Esophagus muscularis mucosa (tissue), 4 donors: Measurements from ENCODE around the gene SEMA6C. TPM values are rescaled to one million over a fixed set of nuclear protein-coding genes. Genes with fewer than 3 reads are reported as not detected.

Experiments used
- DNase-seq: peaks from one replicate; pipeline ENCODE4 v3.0.0-alpha.2; 2017; ENCODE audit errors: extremely low spot score
- H3K27ac ChIP-seq, 4 donors: fragments of 200-600 bp; sonication (generic); replicated peaks in 1 of 4; 1 replicate in 3 of 4; 2 replicates in 1 of 4; pipeline ENCODE4 v1.5.1; 2016 to 2019; ENCODE audit warnings: mild to moderate bottlenecking in 1 of 4
- H3K27me3 ChIP-seq, 4 donors: fragments of 200-600 bp; sonication (generic); one replicate each; pipeline versions ENCODE4 v1.5.1 to v1.6.0; 2016 to 2019
- H3K36me3 ChIP-seq, 4 donors: fragments of 200-600 bp; sonication (generic); one replicate each; pipeline ENCODE4 v1.5.1; 2016 to 2019
- H3K4me1 ChIP-seq, 4 donors: fragments of 200-600 bp; sonication (generic); one replicate each; pipeline ENCODE4 v1.5.1; 2016 to 2019
- H3K4me3 ChIP-seq, 4 donors: fragments of 200-600 bp; sonication (generic); 1 replicate in 2 of 4; 2 replicates in 2 of 4; pipeline ENCODE4 v1.5.1; 2016 to 2019; ENCODE audit warnings: mild to moderate bottlenecking in 4 of 4, moderate library complexity in 1 of 4
- H3K9me3 ChIP-seq, 4 donors: fragments of 200-600 bp; sonication (generic); 1 replicate in 3 of 4; 2 replicates in 1 of 4; pipeline ENCODE4 v1.5.1; 2016 to 2019
- CTCF ChIP-seq, 3 experiments: fragments of 200-600 bp in 2 of 3; fragments of 450-650 bp in 1 of 3; sonication (generic) in 2 of 3; IDR thresholded peaks; one replicate each; pipeline ENCODE4 v1.5.1; 2017 to 2019; ENCODE audit warnings: antibody characterized with exemption in 3 of 3, mild to moderate bottlenecking in 2 of 3, moderate library complexity in 1 of 3
- EP300 ChIP-seq: sonication (generic); formaldehyde crosslinking; IDR thresholded peaks from one replicate; pipeline ENCODE4 v1.6.1; 2017; ENCODE audit warnings: antibody characterized with exemption
- POLR2A ChIP-seq: fragments of 450-650 bp; IDR thresholded peaks from one replicate; pipeline ENCODE4 v1.6.1; 2017; ENCODE audit warnings: antibody characterized with exemption, moderate library complexity, mild to moderate bottlenecking, low read depth
- POLR2AphosphoS5 ChIP-seq, 2 donors: sonication (generic); formaldehyde crosslinking; IDR thresholded peaks; one replicate each; pipeline ENCODE4 v1.6.1; 2017; ENCODE audit warnings: antibody characterized with exemption in 2 of 2
- WGBS: methylation state at CpG from one replicate; pipeline ENCODE4 v1.1.5; 2018; 5-methylcytosine and 5-hydroxymethylcytosine counted together
- intact Hi-C: fragments of 100-400 bp; cut with DNase I; formaldehyde crosslinking; loops from one replicate; pipeline ENCODE4 v1.15.1; 2023
- total RNA-seq, 4 donors: library from RNA; depleted of rRNA; stranded (reverse); fragments of >200 nt; gene quantifications; one replicate each; pipeline versions ENCODE4 v1.1.0 to v1.2.1, GENCODE V29; 2016

Gene SEMA6C
- total RNA-seq, 4 donors from 2014 or later, result 5.3 to 12.2 (median 7.3) TPM

GRCh38 chr1:151156515-151156819 lies 10.0 kb upstream of the SEMA6C start, which contains the start of gene TNFAIP8L2:
TSS of gene TNFAIP8L2 (plus strand) at chr1:151156649. CDS start at chr1:151158698, 2,049 bp downstream.
- WGBS, result 64% methylated on average over 4 of the region's 4 CpGs
- Histone ChIP-seq H3K9me3 (no peaks in the 10 kb centered on the region), H3K27me3 (no peaks in the 10 kb centered on the region), H3K4me1 (peaks cover 5 to 19% (median 17%) of the 10 kb centered on the region in 4 donors), H3K36me3 (peaks cover 13 to 61% (median 49%) of the 10 kb centered on the region in 4 donors), H3K4me3 (peak within 1 kb of the TSS; percentile 27 to 46 (median 32)), H3K27ac (peak within 1 kb of the TSS in 2 of 4 donors; percentile 3 to 25)
- intact Hi-C loops, result loop anchor here (2.0 to 5.0 kb wide), 2 partner anchors 58 to 129 kb away; no protein-coding TSS in a partner anchor
- no peak for DNase-seq
- TF ChIP-seq POLR2A, result no peak
- TF ChIP-seq POLR2AphosphoS5 (IDR thresholded peaks at IDR 0.05), result no peak
- TF ChIP-seq EP300, result no peak

- Histone ChIP-seq H3K9me3 (no peaks in the 10 kb centered on the region), H3K27ac (peak overlapping the region; percentile 84 to 89 (median 87)), H3K4me3 (peak overlapping the region in 2 of 4 donors; percentile 77 to 88), H3K4me1 (peaks cover 35 to 49% (median 43%) of the 10 kb centered on the region in 4 donors), H3K36me3 (peaks cover 0 to under 1% (median 0%) of the 10 kb centered on the region in 4 donors), H3K27me3 (no peaks in the 10 kb centered on the region)
- no peak for TF ChIP-seq CTCF (IDR thresholded peaks at IDR 0.05)
- TF ChIP-seq EP300, result no peak
- no peak for TF ChIP-seq POLR2AphosphoS5 (IDR thresholded peaks at IDR 0.05)
- no peak for TF ChIP-seq POLR2A
- DNase-seq, result no peak
- intact Hi-C loops, result no loop called here
- WGBS, result 90% methylated on average over 2 of the region's 2 CpGs
These were observed 1.2 kb upstream of the SEMA6C start for GRCh38 chr1:151147665-151148064.

GRCh38 chr1:151147132-151147503 lies 687 bp upstream of the SEMA6C start:
- Histone ChIP-seq H3K36me3 (peaks cover 0 to 6% (median under 1%) of the 10 kb centered on the region in 4 donors), H3K27ac (peak overlapping the region; percentile 84 to 89 (median 87)), H3K27me3 (no peaks in the 10 kb centered on the region), H3K4me3 (peak overlapping the region; percentile 67 to 88 (median 72)), H3K9me3 (no peaks in the 10 kb centered on the region), H3K4me1 (peaks cover 40 to 54% (median 48%) of the 10 kb centered on the region in 4 donors)
- WGBS, result 7% methylated on average over 7 of the region's 7 CpGs
- intact Hi-C loops, result no loop called here
- TF ChIP-seq POLR2AphosphoS5 (IDR thresholded peaks at IDR 0.05) (no peak), EP300 (no peak), CTCF (IDR thresholded peaks at IDR 0.05) (no peak), POLR2A (no peak)
- DNase-seq, result no peak

- peak overlapping the region; percentile 67 to 88 (median 72) for H3K4me3 ChIP-seq
- 2% methylated on average over 21 of the region's 26 CpGs for WGBS
- intact Hi-C loops, result no loop called here
- no peaks in the 10 kb centered on the region for H3K27me3 ChIP-seq
- DNase-seq, result no peak
- peaks cover 41 to 54% (median 49%) of the 10 kb centered on the region in 4 donors for H3K4me1 ChIP-seq
- peaks cover 0 to 7% (median 1%) of the 10 kb centered on the region in 4 donors for H3K36me3 ChIP-seq
- H3K27ac ChIP-seq, result peak overlapping the region; percentile 84 to 89 (median 87)
- TF ChIP-seq POLR2AphosphoS5 (IDR thresholded peaks at IDR 0.05), result no peak
- no peaks in the 10 kb centered on the region for H3K9me3 ChIP-seq
These were observed 389 bp downstream of the SEMA6C start for GRCh38 chr1:151146072-151146411.

- peak overlapping the region; percentile 84 to 89 (median 87) for H3K27ac ChIP-seq
- whole genome bisulfite sequencing, result 6% methylated on average over 25 of the region's 43 CpGs
- no peaks in the 10 kb centered on the region for H3K9me3 ChIP-seq
- peaks cover 41 to 54% (median 49%) of the 10 kb centered on the region in 4 donors for H3K4me1 ChIP-seq
- H3K4me3 ChIP-seq, result peak overlapping the region; percentile 67 to 88 (median 72)
- no peaks in the 10 kb centered on the region for H3K27me3 ChIP-seq
- intact Hi-C loops, result no loop called here
- no peak for TF ChIP-seq POLR2A
- peak in 1 of 2 donors; percentile 9 for TF ChIP-seq POLR2AphosphoS5 (IDR thresholded peaks at IDR 0.05)
- no peak for TF ChIP-seq CTCF (IDR thresholded peaks at IDR 0.05)
- no peak for TF ChIP-seq EP300
- DNase-seq, result no peak
- H3K36me3 ChIP-seq, result peaks cover 0 to 7% (median 2%) of the 10 kb centered on the region in 4 donors
These were observed 943 bp downstream of the SEMA6C start for GRCh38 chr1:151145304-151146071.
